ENCODE results near the gene ZNF12.
"Not testable (repeated sequence)": the region's sequence is repeated elsewhere in the genome, so short reads cannot be mapped to it uniquely, and the experiment has no call there.

Gene ZNF12

GRCh38 chr7:6691103-6691502 lies 15.6 kb downstream of the ZNF12 start:
- DNase-seq = no peak

GRCh38 chr7:6680146-6680545 lies 26.6 kb downstream of the ZNF12 start:
- DNase-seq = no peak

- DNase-seq = no peak
These were observed 30.8 kb downstream of the ZNF12 start for GRCh38 chr7:6675807-6676405.

- DNase-seq = not testable (repeated sequence)
These were observed 35.9 kb downstream of the ZNF12 start for GRCh38 chr7:6670851-6671250.

- DNase-seq = no peak
These were observed 48.0 kb downstream of the ZNF12 start for GRCh38 chr7:6658618-6659345.

GRCh38 chr7:6656413-6656812 lies 50.3 kb downstream of the ZNF12 start:
- no peak for DNase-seq

- no peak for DNase-seq
These were observed 50.9 kb downstream of the ZNF12 start for GRCh38 chr7:6655636-6656385.

- DNase-seq = no peak
These were observed 51.7 kb downstream of the ZNF12 start for GRCh38 chr7:6654842-6655610.

GRCh38 chr7:6654113-6654841 lies 52.5 kb downstream of the ZNF12 start:
- DNase-seq = no peak

- no peak for DNase-seq
These were observed 53.4 kb downstream of the ZNF12 start for GRCh38 chr7:6653071-6654003.

- DNase-seq = no peak
These were observed 54.2 kb downstream of the ZNF12 start for GRCh38 chr7:6652446-6653011.

GRCh38 chr7:6651851-6652445 lies 54.8 kb downstream of the ZNF12 start:
- DNase-seq = no peak

- no peak for DNase-seq
These were observed 56.2 kb downstream of the ZNF12 start for GRCh38 chr7:6650521-6651011.

- no peak for DNase-seq
These were observed 56.7 kb downstream of the ZNF12 start for GRCh38 chr7:6650086-6650485.

GRCh38 chr7:6649241-6649961 lies 57.3 kb downstream of the ZNF12 start:
- DNase-seq = no peak

- no peak for DNase-seq
These were observed 58.0 kb downstream of the ZNF12 start for GRCh38 chr7:6648815-6649104.

- no peak for DNase-seq
These were observed 58.5 kb downstream of the ZNF12 start for GRCh38 chr7:6648066-6648814.

- DNase-seq = no peak
These were observed 59.2 kb downstream of the ZNF12 start for GRCh38 chr7:6647541-6647940.

GRCh38 chr7:6647080-6647479 lies 59.7 kb downstream of the ZNF12 start:
- no peak for DNase-seq

All from EL (cell line).